SKM-1 (cell line): Measurements from ENCODE around the gene STMND1.
"Not testable (repeated sequence)": the region's sequence is repeated elsewhere in the genome, so short reads cannot be mapped to it uniquely, and the experiment has no call there.

Experiments
- DNase-seq: peaks from one replicate; lab custom pipeline; 2025; ENCODE audit not compliant: unreplicated experiment; lab: John Stamatoyannopoulos, UW

The STMND1 gene

GRCh38 chr6:17101422-17102257, at the start of gene STMND1:
TSS of gene STMND1 (plus strand) at chr6:17102050. CDS start at chr6:17102258, 208 bp downstream.
- DNase-seq, result no peak

- no peak for DNase-seq
Observed at GRCh38 chr6:17054647-17055046, 47.2 kb upstream of the STMND1 start.

DNA sequence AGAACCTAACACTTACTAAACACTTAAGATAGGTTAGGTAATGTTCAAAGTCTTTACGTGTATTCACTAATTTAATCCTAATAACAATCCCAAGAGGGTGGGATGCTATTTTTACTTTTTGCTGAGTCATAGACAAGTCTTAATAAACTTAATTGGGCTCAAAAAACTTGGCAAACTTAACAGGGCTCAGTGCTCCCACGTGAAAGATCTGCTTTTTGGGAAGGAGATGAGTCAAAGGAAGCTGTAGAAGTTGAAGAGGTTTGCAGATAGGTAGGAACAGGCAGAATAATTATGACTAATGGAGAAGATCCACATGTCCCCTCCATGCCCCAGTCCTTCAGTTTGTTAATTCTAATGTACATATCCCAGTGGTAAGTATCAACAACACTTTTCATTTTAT, 44.5 kb upstream of the STMND1 start:
- DNase-seq, result no peak

DNA sequence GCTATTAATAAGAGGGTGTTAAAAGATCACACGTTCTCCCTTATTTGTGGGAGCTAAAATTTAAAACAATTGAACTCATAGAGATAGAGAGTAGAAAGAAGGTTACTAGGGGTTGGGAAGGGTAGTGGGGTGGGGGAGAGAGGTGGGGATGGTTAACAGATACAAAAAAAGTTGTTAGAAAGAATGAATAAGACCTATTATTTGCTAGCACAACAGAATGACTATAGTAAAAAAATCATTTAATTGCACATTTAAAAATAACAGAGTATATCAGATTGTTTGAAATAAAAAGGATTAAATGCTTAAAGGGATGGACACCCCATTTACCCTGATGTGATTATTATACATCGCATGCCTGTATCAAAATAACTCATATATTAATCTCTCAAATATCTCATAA, 43.3 kb upstream of the STMND1 start:
- no peak for DNase-seq

GRCh38 chr6:17059022-17059421, 42.8 kb upstream of the STMND1 start:
- no peak for DNase-seq

DNA sequence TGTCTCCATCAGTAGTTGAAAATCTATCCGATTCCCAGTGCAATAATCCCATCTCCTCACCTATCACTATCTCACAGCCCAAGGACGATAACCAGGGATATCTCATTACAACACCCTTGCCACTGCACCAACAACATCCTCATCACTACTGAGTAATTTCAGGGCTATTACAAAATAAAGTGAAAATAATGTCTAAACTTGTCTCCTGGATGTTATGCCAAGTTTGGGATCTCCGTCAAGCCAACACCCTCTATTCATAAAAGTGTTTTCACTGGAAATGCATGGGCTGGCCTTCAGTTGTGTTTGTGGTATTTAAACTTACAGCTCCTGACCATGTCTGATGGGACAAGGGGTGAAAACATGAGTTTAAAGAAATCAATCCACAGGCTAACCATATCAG, 42.0 kb upstream of the STMND1 start:
- no peak for DNase-seq

GRCh38 chr6:17061097-17061496, 40.8 kb upstream of the STMND1 start:
- DNase-seq, result no peak

- no peak for DNase-seq
Observed at GRCh38 chr6:17062871-17063440, 38.9 kb upstream of the STMND1 start.

DNA sequence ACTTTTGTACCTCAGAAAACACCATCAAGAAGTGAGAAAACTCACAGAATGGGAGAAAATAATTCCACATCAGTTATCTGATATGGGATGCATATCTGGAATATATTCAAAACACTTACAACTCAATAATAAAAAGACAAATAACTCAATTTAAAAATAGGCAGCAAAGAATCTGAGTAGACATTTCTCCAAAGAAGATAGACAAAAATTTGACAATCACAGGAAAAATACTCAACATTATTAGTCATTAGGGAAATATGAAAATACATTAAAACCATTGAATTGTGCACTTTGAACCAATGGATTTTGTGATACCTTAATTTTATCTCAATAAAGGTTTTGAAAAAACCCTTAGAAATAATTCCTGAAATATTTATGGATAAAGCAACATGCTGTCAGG, 36.9 kb upstream of the STMND1 start:
- DNase-seq, result no peak

GRCh38 chr6:17066610-17067009, 35.2 kb upstream of the STMND1 start:
- DNase-seq, result no peak

DNA sequence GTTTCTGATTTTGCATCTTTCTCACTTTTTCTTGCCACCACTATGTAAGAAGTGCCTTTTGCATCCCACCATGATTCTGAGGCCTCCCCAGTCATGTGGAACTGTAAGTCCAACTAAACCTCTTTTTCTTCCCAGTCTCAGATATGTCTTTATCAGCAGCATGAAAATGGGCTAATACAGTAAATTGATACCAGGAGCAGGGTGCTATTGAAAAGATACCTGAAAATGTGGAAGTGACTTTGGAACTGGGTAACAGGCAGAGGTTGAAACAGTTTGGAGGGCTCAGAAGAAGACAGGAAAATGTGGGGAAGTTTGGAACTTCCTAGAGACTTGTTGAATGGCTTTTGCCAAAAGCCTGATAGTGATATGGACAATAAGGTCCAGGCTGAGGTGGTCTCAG, 32.9 kb upstream of the STMND1 start:
- DNase-seq, result not testable (repeated sequence)

DNA sequence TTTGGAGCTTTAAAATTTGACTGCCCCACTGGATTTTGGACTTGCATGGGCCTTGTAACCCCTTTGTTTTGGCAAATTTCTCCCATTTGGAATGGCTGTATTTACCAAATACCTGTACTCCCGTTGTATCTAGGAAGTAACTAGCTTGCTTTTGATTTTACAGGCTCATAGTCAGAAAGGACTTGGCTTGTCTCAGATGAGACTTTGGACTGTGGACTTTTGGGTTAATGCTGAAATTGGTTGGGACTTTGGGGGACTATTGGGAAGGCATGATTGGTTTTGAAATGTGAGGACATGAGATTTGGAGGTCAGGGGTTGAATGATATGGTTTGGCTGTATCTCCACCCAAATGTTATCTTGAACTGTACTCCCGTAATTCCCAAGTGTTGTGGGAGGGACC, 31.4 kb upstream of the STMND1 start:
- not testable (repeated sequence) for DNase-seq

DNA sequence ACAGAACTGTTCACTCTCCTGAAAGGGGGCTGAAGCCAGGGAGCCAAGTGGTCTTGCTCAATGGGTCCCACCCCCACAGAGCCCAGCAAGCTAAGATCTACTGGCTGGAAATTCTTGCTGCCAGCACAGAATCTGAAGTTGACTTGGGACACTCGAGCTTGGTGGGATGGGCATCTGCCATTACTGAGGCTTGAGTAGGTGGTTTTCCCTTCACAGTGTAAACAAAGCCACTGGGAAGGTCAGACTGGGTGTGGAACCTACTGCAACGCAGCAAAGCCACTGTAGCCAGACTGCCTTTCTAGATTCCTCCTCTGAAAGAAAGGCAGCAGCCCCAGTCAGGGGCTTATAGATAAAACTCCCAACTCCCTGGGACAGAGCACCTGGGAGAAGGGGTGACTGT, 28.3 kb upstream of the STMND1 start:
- not testable (repeated sequence) for DNase-seq

DNA sequence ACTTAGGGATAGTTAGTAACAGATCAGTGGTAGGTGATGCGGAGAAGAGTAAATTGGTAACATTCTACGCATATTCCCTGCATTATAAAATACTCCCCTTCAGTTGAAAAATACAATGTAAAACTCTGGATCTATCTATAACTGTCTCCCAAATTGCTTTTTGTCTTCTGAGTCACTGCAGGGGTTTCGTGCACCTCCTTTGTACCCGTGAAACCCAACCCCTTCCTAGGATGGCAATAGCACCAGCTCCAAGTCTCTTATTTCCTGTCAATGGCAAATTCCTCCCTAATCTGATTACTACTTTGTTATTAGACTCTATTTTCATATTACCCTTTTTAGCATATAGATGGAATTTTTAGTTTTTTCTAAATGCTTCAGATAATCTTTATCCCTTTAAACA, 20.6 kb upstream of the STMND1 start:
- no peak for DNase-seq

- no peak for DNase-seq
Observed at GRCh38 chr6:17081860-17082508, 19.9 kb upstream of the STMND1 start.

GRCh38 chr6:17083397-17083796, 18.5 kb upstream of the STMND1 start:
- DNase-seq, result no peak

DNA sequence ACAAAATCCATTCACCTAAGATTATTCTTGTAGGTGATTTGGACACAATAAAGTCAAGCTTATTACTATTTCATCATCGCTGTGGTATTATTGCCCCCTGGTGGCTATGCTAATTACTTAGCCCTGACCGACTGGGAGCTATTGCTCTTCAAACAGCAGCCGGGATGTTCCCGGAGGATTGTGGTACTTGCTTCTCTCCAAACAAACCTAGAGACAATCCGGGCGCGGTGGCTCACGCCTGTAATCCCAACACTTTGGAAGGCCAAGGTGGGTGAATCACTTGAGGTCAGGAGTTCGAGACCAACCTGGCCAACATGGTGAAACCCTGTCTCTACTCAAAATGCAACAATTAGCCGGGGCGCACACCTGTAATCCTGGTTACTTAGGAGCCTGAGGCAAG, 15.4 kb upstream of the STMND1 start:
- peak; percentile 35 for DNase-seq

GRCh38 chr6:17088091-17088611, 13.7 kb upstream of the STMND1 start:
- no peak for DNase-seq

- no peak for DNase-seq
Observed at GRCh38 chr6:17091122-17091521, 10.7 kb upstream of the STMND1 start.

DNA sequence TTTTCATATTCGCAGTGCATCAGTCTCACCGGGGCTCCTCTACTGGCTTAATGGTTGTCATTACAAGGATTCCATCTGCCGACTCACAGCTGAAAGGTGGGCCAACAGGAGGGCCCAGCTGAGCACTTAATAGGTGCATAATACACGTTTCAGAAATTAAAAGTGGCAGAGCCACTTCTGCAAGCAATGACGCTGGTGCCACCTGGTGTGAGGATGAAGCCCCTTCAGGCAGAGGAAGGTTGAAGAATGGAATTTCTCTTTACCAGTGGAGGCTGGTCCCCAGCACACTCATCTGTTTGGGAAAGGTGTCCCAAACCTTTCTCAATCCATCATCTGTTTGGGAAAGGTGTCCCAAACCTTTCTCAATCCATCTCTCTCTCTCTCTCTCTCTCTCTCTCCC, 8.2 kb upstream of the STMND1 start:
- no peak for DNase-seq

DNA sequence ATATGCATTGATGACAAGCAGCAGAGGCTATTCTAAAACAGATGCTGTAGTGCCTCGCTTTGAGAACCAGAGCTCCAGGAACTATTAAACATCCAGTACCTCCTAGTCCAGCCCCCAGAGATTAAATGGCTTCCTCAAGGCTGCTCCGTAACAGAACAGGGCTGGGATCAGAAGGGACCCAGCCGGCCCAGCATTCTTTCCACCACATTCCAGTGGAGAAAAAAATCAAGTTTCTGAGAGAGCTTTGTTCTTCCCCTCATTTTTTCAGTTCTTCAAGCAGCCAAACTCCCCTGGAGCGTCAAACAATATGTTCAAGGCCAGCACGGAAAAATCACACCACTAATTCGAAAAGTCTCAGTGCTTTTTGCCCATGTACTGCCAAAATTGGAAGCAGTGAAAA, 5.8 kb upstream of the STMND1 start:
- DNase-seq, result no peak

- no peak for DNase-seq
Observed at GRCh38 chr6:17096652-17097051, 5.2 kb upstream of the STMND1 start.
